ENCODE results near the gene VPS26B. TPM values are rescaled to one million over a fixed set of nuclear protein-coding genes. Genes with fewer than 3 reads are reported as not detected.

VPS26B gene
- total and polyA plus RNA-seq, 7 donors = 12.2 to 34.8 (median 21.7) TPM

DNA sequence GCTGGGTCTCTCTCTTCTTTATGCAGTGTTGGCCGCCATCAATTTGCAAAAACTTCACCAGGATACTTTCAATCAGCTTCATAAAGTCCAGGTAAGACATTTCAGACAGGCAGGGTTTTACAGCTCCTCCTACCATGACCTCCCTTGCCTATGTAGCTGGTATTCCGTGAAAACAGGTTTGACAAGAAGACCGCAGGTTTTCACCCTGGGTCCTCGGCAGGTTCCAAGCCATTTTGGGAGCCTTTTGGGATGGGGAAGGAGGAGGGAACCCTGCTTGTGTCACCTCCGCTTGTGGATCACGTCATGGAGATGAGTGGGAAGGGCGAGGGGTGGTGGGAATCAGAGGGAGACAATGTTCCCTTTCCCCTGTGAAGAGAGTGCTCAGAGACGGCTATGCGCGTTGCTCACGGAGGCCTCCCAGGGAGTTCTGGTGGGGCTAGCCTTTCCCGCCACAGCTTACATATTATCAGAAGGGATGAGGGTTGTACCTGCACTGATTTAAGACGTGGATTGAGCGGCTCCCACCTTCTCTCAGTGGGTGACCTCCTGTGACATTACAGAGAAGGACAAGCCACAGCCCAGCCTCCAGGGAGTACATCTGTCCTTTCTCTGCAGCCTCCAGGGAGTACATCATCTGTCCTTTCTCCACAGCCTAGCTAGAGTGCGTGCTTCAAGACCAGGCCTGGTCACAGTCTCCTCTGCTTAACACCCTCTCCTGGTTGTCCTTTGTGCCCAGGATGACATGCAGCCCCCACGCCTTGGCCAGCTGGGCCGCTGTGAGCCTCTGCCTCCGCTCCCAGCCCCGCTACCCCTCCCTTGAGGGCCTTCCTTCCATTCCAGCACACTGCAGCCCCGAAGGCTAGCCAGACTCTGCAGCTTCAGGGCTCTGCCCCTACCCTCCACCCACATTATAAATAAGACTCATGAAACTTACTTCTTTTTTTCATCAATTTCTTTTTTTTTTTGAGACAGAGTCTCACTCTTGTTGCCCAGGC lies 68.9 kb downstream of the VPS26B start:
- 75 to 84% (median 76%) methylated on average over 20 of the region's 20 CpGs for WGBS, 3 donors
- intact Hi-C loops (cut with DNase I) = no loop called here
- H3K4me3 ChIP-seq = no peak overlapping the region
- H3K27me3 ChIP-seq (ENCODE audit: insufficient read depth in 3 of 3, low read length in 2 of 3) = peaks cover 0 to 4% (median 0%) of the 10 kb centered on the region in 3 donors
- H3K4me1 ChIP-seq = no peaks in the 10 kb centered on the region
- TF ChIP-seq, protein P1, sequence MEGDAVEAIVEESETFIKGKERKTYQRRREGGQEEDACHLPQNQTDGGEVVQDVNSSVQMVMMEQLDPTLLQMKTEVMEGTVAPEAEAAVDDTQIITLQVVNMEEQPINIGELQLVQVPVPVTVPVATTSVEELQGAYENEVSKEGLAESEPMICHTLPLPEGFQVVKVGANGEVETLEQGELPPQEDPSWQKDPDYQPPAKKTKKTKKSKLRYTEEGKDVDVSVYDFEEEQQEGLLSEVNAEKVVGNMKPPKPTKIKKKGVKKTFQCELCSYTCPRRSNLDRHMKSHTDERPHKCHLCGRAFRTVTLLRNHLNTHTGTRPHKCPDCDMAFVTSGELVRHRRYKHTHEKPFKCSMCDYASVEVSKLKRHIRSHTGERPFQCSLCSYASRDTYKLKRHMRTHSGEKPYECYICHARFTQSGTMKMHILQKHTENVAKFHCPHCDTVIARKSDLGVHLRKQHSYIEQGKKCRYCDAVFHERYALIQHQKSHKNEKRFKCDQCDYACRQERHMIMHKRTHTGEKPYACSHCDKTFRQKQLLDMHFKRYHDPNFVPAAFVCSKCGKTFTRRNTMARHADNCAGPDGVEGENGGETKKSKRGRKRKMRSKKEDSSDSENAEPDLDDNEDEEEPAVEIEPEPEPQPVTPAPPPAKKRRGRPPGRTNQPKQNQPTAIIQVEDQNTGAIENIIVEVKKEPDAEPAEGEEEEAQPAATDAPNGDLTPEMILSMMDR (IDR thresholded peaks at IDR 0.05) = no peak
- H3K36me3 ChIP-seq (ENCODE audit: insufficient read depth in 1 of 2, low read depth in 1 of 2) = no peaks in the 10 kb centered on the region
- H3K27ac ChIP-seq = no peak overlapping the region
- DNase-seq (no peak), ATAC-seq (no peak)
- H3K9me3 ChIP-seq = no peaks in the 10 kb centered on the region

DNA sequence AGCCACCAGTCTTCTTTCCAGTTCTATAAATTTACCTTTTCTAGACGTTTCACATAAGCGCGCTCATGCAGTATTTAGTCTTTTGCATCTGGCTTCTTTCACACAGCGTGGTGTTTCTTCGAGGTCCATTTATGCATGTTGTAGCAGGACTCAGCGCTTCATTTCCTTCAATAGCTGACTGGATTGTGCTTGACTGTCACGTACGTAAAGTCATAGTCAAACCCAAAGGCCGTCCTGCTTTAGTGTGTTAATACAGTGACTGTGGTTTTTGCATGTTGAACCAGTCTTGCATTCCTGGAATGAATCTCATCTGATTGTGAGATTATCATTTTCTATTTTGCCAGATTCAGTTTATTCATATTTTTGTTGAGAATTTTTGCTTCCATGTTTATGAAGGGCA lies 70.2 kb downstream of the VPS26B start:
- ATAC-seq = no peak
- Histone ChIP-seq H3K4me1 (no peaks in the 10 kb centered on the region), H3K36me3 (ENCODE audit: insufficient read depth in 1 of 2, low read depth in 1 of 2) (no peaks in the 10 kb centered on the region), H3K27ac (no peak overlapping the region), H3K27me3 (ENCODE audit: insufficient read depth in 3 of 3, low read length in 2 of 3) (peaks cover 0 to 6% (median 0%) of the 10 kb centered on the region in 3 donors), H3K4me3 (no peak overlapping the region), H3K9me3 (no peaks in the 10 kb centered on the region)
- intact Hi-C loops (cut with DNase I) = no loop called here
- no peak for DNase-seq
- WGBS, 3 donors = 67 to 84% (median 78%) methylated on average over 9 of the region's 9 CpGs
- TF ChIP-seq, protein P1 (IDR thresholded peaks at IDR 0.05) = no peak

Other genes starting within 250 kb of the VPS26B start
- gene JAM3, start 155.6 kb upstream of the VPS26B start, total RNA-seq = 10 to 100 TPM in 1 of 4 donors, 1 to 10 TPM in 3; 2.4 to 12.7 (median 7.7) TPM
- 1 to 10 TPM; 3.0 to 5.8 (median 3.9) TPM for gene JAM3, start 155.6 kb upstream of the VPS26B start, polyA plus RNA-seq
- gene NCAPD3, start 704 bp upstream of the VPS26B start, total RNA-seq = 1 to 10 TPM; 5.3 to 7.6 (median 5.7) TPM
- gene NCAPD3, start 704 bp upstream of the VPS26B start, polyA plus RNA-seq = 1 to 10 TPM; 2.8 to 8.7 (median 3.0) TPM
- gene THYN1, start 28.7 kb downstream of the VPS26B start, total RNA-seq = 10 to 100 TPM; 14.9 to 31.6 (median 16.8) TPM
- gene THYN1, start 28.7 kb downstream of the VPS26B start, polyA plus RNA-seq = 10 to 100 TPM; 20.4 to 33.5 (median 26.9) TPM
- 10 to 100 TPM; 22.9 to 33.9 (median 30.1) TPM for gene ACAD8, start 28.9 kb downstream of the VPS26B start, total RNA-seq
- gene ACAD8, start 28.9 kb downstream of the VPS26B start, polyA plus RNA-seq = 10 to 100 TPM; 20.4 to 34.6 (median 28.2) TPM
- gene GLB1L3, start 51.7 kb downstream of the VPS26B start, total RNA-seq = not detected
- gene GLB1L3, start 51.7 kb downstream of the VPS26B start, polyA plus RNA-seq = not detected
- 1 to 10 TPM in 2 of 4 donors, under 1 TPM in 2; 0.30 to 1.5 (median 0.87) TPM for gene GLB1L2, start 107.3 kb downstream of the VPS26B start, total RNA-seq
- gene GLB1L2, start 107.3 kb downstream of the VPS26B start, polyA plus RNA-seq = 1 to 10 TPM in 1 of 3 donors, under 1 TPM in 2; 0.14 to 1.2 (median 0.91) TPM
- under 1 TPM in 1 of 4 donors, not detected in 3; 0.13 TPM for gene B3GAT1, start 187.6 kb downstream of the VPS26B start, total RNA-seq
- gene B3GAT1, start 187.6 kb downstream of the VPS26B start, polyA plus RNA-seq = under 1 TPM; 0.01 to 0.09 (median 0.03) TPM